Dermis blood vessel endothelial cell (primary cell): ENCODE measurements around the gene DCTN2. TPM values are rescaled to one million over a fixed set of nuclear protein-coding genes. Genes with fewer than 3 reads are reported as not detected.

Experiments
- DNase-seq: peaks from one replicate; pipeline ENCODE4 v3.0.0; 2010
- total RNA-seq: library from RNA; depleted of rRNA; stranded (reverse); fragments of >200 nt; gene quantifications from 2 replicates; pipeline ENCODE4 v1.2.3, GENCODE V29; 2014

The DCTN2 gene
- total RNA-seq, 1 donor from 2014 or later = 109 TPM

GRCh38 chr12:57549203-57549908 is 2.4 kb upstream of the DCTN2 start:
- no peak for DNase-seq

DNA sequence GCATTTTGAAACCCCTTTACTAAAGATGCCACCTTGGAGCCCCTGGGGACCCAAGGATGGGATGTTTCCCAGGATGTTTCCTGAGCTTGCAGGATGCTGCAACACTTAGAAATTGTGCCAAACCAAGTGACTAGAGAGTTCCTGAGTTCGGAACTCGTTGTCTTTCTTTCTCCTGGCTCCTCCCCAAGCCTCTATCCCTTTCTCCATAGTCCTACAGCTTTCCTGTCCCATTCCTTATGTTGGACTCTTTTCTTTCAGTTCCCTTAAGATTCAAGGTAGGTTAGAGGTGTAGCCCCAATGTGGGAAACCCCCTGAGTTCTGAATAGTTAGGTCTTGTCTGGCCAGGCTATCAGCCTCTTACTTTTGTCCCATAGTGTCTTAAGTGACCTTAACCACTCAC is 1.5 kb upstream of the DCTN2 start:
- DNase-seq = no peak

DNA sequence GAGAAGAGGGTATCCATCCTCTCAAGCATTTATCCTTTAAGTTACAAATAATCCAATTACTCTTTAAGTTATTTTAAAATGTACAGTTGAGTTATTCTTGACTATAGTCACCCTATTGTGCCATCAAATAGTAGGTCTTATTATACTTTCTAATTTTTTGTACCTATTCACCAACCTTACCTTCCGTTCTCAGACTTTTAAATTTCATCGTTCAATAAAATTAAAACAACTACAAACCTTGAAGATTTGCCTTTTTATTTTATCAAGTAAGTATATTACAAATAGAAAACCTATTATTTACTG is 972 bp upstream of the DCTN2 start:
- no peak for DNase-seq

- no peak for DNase-seq
Observed at GRCh38 chr12:57547288-57548012, 458 bp upstream of the DCTN2 start.

DNA sequence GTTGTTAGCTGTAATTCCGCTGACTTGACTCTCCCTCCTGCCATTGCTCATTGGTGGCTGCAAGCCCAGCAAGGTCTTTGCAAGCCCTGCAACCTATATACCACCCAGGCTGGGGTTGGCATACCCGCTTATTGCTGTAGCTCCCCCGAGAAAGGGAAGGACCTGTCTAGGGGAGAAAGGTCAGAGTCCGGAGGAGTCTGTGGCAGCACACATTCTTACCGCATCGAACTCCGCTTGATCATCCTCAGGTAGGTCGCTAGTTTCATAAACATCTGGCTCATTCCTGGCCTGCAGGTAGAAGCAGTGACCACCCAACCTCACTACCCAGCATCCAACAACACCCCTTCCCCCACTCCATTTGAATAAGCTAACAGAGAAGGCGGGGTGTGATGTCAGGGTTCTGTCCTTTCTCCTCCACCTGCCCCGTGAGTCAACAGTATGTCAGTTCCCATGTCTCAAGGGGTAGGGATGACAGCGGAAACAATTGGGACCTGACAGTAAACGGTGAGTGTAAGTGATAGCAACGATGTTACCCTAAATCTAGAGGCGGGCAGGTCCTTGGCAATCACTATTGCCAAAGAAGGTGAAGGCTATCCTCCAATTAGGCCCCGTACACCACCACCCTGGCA is 1.1 kb downstream of the DCTN2 start:
- DNase-seq = peak; percentile 28

GRCh38 chr12:57543581-57543980 is 3.4 kb downstream of the DCTN2 start:
- peak; percentile 57 for DNase-seq

DNA sequence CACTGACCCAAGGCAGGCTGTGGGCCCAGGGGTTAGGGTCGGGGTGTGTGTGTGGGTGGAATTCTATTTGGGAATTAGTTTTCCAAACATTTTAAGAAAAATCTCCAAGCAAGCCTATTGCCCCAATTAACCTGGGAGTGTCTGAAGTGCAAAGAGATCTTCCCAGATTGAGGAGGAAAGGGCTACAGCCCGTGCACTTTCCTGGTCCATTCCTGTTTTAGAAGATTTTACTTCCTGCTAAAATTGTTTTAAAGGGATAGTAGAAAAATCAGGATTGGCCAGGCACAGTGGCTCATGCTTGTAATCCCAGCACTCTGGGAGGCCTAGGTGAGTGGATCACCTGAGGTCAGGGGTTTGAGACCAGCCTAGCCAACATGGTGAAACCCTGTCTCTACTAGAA is 5.3 kb downstream of the DCTN2 start:
- no peak for DNase-seq

GRCh38 chr12:57541001-57541400 is 6.0 kb downstream of the DCTN2 start:
- no peak for DNase-seq

DNA sequence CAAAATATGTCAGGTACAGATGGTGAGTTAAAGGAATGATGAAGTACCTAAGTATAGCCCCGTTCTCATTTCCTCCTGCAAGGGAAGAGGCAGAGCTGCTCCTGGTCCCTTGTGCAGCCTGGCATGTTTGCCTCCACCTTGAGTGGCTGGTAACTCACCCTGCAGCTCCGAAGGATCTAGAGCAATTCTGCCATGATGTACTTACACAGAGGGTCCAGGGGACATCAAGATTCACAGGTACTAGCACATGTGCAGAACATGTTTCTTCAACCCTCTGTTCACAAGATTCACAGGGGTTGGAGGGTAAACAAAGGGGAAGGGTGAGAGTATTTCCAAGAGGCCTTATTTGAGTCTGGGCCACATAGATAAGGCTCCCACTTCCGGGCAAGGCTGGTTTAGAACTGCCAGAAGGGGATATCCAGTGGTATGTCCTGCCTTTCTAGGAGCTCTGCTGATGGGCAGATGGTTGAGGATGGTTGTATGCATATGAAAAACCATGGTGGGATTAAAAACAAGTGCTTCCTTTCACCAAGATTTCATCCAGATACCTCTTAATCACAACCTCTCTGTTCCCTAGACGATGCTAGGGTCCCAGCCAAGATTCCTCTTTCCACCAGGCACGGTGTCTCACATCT is 7.7 kb downstream of the DCTN2 start:
- no peak for DNase-seq

- no peak for DNase-seq
Observed at GRCh38 chr12:57536597-57536942, 10.4 kb downstream of the DCTN2 start.

GRCh38 chr12:57535764-57536596 is 11.0 kb downstream of the DCTN2 start:
- DNase-seq = no peak

DNA sequence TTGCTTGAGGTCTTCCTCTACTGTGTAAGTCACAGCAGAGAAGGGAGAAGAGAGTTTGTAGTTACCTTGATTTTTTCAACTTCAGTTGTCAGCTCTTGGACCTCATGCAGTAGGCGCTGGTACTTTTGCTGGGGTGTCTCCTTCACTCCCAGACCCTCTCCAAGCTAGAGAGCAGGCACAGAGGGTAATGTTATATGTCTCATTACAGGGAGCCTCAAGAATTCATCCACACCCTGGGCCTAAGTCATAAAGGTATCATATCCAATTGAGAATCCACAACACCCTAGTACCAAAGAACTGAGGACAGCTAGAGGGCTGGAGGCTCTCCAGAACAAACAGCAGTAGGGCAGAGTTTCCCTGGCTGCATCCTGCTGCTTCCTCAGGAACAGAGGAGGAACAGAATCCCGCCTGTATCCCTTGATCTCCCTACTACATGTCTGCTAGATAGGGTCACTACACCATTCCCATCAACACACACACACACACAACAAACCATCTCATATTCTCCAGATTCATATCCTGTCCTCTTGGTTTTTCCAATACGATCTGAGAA is 11.9 kb downstream of the DCTN2 start:
- DNase-seq = no peak

GRCh38 chr12:57534250-57534649 is 12.7 kb downstream of the DCTN2 start:
- DNase-seq = no peak

- no peak for DNase-seq
Observed at GRCh38 chr12:57533108-57533507, 13.9 kb downstream of the DCTN2 start.

DNA sequence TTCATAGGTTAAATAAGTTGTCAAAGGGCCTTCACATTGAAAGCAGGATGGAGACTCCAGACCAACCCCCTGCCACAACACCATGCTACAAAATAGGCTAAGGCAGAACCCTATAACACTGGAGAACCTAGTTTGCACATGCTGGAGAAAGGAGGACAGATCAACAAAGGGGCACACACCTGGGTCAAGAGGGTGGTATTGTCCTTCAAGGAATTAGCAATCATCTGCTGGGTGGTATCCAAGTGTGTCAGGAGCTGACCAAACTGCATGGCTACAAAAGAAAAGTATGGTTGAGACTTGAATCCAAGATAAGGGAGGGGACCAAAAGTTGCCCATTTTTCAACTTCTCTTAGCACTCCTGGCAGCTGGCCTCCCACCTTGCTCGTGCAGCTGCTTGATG is 15.2 kb downstream of the DCTN2 start:
- no peak for DNase-seq

DNA sequence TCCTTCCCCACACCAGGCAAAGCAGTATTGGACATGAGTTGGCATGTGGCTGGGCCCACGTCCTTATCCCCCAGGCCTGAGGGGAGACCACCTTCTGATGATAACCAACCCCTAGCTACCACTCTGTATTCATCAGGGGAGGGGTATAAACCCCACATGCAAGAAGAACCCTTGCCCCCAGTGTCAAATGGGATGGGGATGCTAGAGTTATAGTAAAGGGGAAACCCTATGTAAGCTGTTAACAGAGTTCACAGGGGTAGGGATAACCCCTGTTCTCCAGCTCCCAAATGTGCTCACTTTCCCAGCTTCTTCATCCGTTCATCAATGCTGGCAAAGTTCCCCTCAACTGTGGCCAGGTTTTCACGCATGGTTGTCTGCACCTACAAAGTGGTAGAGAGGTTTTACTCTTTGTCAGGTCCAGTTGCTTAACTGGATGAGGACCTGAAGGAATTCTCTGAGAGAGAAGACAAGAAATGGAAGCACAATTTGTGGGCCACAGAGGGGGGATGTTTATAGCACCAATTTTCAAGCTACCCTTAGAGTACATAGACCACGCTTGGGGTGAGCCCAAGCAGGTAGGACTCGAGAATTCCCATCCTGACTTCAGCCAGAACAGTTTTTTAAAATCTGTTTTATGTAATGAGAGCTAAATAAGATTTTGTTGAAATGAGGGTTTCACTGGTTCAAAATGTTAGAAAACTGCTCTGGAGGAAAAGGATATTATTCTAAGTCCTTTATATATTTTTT is 16.4 kb downstream of the DCTN2 start:
- no peak for DNase-seq

DNA sequence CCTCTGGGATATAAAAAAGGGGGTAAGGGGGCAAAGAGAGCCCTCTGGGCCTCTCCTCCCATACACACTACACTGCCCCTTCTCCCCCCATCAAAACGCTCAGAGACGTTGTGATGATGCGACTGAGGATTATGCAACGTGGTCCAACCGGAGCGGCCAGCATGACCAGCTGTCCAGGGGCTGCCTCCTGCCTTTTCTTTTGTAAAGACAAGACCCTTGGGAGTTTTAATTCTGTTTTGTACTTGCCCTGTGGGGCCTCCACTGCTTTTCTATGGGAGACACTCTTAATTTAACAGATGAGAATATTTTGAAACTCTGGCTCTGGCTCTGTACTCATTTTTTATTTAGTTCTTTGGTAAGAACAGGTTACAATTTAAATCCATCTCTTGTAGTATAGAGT is 17.2 kb downstream of the DCTN2 start:
- no peak for DNase-seq

DNA sequence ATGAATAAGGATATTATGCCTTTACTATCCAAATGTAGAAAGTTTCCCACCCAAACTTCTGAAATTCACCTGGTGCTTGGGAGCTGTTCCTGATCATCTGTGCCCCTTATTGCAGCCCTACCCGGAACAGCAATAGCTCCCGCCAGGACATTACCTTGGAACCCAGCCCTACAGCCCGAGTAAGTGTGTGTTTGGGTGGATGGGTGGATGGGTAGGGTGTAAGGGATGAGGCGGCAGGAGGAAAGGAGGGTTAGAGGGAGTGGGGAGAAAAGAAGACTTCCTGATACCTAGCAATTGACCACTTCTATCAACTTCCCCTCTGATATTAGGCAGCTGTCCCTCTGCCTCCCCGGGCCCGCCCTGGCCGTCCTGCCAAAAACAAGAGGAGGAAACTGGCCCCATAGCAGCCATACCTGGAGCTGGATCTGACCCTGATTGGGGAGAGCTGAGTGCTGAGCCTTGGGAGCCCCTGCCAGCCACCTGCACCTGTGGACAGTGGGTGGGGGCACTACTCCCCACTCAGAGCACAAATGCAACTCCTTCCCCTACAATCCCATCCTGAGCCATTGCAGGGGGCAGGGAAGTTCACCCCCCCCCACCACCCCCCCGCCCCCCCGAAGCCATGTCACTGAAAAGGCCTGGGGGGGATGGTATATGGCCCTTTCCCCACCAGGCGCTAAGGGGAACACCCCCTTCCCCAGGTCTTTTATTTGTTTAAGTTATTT is 18.0 kb downstream of the DCTN2 start:
- DNase-seq = no peak

DNA sequence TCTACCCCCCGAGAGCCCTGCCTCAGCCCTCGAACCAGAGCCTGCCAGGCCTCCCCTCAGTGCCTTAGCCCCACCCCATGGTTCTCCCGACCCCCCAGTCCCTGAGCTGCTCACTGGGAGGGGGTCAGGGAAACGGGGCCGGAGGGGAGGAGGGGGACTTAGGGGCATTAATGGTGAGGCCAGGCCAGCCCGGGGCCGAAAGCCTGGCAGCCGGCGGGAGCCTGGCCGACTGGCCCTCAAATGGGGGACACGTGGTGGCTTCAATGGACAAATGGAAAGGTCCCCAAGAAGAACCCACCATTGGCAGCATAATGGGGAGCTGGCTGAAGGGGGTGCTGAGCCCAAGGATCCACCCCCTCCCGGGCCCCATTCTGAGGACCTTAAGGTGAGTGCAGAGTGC is 18.8 kb downstream of the DCTN2 start:
- no peak for DNase-seq

DNA sequence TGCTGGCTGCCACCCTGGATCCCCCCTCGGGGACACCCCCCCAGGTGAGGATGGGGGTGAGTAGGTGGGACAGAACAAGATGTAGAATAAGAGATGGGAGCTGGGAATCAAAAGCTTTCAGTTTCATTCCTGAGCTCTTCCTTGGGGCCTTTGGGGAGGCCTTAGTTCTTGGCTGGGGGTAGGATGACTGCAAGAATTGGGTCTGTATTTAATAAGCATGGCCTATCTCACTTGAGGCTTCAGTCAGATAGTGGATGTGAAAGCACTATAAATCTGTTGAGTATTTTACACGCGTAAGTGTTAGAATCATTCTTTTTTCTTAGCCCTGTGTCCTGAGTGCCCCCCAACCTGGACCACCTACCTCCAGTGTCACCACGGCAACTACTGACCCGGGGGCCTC is 19.8 kb downstream of the DCTN2 start:
- DNase-seq = no peak

- no peak for DNase-seq
Observed at GRCh38 chr12:57526477-57527126, 20.4 kb downstream of the DCTN2 start.
